Esophagus (tissue), 2 donors: ENCODE results near the gene FOSB. TPM values are rescaled to one million over a fixed set of nuclear protein-coding genes. Genes with fewer than 3 reads are reported as not detected.

Experiments used
- H3K27ac ChIP-seq, 2 donors: one replicate each; pipeline ENCODE4 v1.5.1; 2013; ENCODE audit warnings: low read depth in 2 of 2, mild to moderate bottlenecking in 2 of 2, inconsistent platforms in 1 of 2, low read length in 1 of 2, moderate library complexity in 1 of 2
- H3K27me3 ChIP-seq, 2 donors: one replicate each; pipeline ENCODE4 v1.6.1; 2013; ENCODE audit warnings: low read length in 2 of 2, control low read depth in 1 of 2, mild to moderate bottlenecking in 1 of 2; ENCODE audit not compliant: insufficient read depth in 2 of 2, control insufficient read depth in 1 of 2
- H3K36me3 ChIP-seq, 2 donors: one replicate each; pipeline ENCODE4 v1.6.1; 2013; ENCODE audit warnings: low read length in 1 of 2; ENCODE audit not compliant: control insufficient read depth in 2 of 2, insufficient read depth in 2 of 2
- H3K4me1 ChIP-seq, 2 donors: one replicate each; pipeline ENCODE4 v1.6.1; 2013; ENCODE audit warnings: low read length in 1 of 2; ENCODE audit not compliant: control insufficient read depth in 2 of 2, insufficient read depth in 2 of 2
- H3K4me3 ChIP-seq, 2 donors: one replicate each; pipeline ENCODE4 v1.5.1; 2013; ENCODE audit warnings: low read length in 2 of 2, mild to moderate bottlenecking in 2 of 2, low read depth in 1 of 2, moderate library complexity in 1 of 2
- H3K9me3 ChIP-seq, 2 donors: one replicate each; pipeline ENCODE4 v1.6.1; 2013; ENCODE audit warnings: mild to moderate bottlenecking in 2 of 2, low read depth in 1 of 2, low read length in 1 of 2, moderate library complexity in 1 of 2; ENCODE audit not compliant: control insufficient read depth in 2 of 2, insufficient read depth in 1 of 2
- WGBS, 2 donors: extraction: QIAGEN DNeasy Blood & Tissue Kit; methylation state at CpG; one replicate each; pipeline ENCODE4 v1.1.7; 2013; 5-methylcytosine and 5-hydroxymethylcytosine counted together
- polyA plus RNA-seq, 2 donors: library from polyadenylated mRNA; stranded (reverse); fragments of 200-250 nt; gene quantifications; one replicate each; pipeline ENCODE4 v1.2.3, GENCODE V29; 2013
- donor health status: healthy with polysubstance abuse.
- donor health status: Bipolar disorder and iron deficiency.

Gene FOSB
- polyA plus RNA-seq, 2 donors, result 1.1 to 13.8 TPM

DNA sequence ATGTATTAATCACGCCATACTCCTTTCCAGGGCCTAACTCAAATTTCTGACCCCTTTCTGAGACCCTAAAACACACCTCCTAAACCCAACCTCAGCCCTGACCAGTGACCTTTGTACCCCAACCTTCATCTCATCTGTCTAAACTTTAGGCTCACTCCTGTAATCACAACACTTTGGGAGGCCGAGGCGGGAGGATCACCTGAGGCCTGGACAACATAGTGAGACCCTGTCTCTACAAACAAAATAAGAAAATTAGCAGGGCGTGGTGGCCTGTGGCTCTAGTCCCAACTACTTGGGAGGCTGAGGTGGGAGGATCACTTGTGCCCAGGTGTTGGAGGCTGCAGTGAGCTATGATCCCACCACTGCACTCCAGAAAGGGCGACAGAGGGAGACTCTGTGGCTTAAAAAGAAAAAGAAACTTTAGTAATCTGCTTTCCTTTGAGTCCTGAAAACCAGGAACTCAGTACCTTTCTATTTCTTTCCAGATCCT is 24.4 kb downstream of the FOSB start:
- 90 to 96% methylated on average over 5 of the region's 5 CpGs for WGBS, 2 donors
- H3K27me3 ChIP-seq, result no peaks in the 10 kb centered on the region

DNA sequence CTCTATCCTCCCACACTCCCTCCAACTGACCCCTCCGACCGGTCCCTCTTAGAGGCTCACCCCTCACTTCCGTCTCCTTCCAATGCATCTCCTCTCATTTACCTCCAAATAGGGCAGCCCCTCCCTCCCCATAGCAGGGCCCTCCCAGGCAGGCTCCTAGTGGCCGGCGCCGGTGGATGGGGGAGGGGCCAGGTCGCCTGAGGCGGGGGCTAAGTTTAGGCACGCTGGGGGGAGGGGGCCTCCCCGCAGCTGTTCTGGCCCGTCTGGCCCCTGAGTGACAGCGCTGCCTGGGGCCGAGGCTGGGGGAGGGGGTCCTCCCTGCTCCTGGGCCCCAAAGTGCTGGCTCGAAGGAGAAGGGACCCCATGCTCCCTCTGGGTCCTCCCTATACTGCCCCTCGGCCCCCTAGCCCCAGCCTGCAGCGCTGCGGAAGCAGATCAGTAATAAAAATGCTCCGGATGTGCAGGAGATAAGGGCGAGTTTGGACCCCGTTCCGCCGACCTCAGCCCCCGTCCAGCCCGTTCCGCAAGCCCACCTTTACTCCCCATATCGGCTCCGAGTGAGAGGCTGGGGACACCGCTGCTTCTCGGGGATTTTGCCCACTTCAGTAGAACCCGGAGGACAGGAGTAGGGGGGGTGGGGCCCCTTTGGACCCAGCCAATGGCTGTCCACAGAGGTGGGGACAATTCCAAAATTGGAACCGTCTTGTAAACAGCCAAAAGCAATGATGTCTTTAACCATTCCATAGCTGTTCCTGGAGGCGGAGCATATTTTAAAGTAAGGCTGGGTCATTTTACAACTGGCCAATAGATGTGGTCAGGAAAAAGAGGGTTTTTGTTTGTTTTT is 25.1 kb downstream of the FOSB start:
- no peaks in the 10 kb centered on the region for H3K36me3 ChIP-seq
- H3K4me1 ChIP-seq, result peaks cover 3 to 9% of the 10 kb centered on the region in 2 donors
- no peaks in the 10 kb centered on the region for H3K27me3 ChIP-seq
- no peaks in the 10 kb centered on the region for H3K9me3 ChIP-seq
- H3K4me3 ChIP-seq, result peak overlapping the region; percentile 42 to 43
- WGBS, 2 donors, result 5 to 7% methylated on average over 28 to 32 of the region's 32 CpGs
- H3K27ac ChIP-seq, result peak overlapping the region; percentile 48 to 59

More for the DNA sequence above, 24.4 kb downstream of the FOSB start:
- H3K9me3 ChIP-seq, result no peaks in the 10 kb centered on the region
- H3K27ac ChIP-seq, result no peak overlapping the region
- H3K36me3 ChIP-seq, result no peaks in the 10 kb centered on the region
- no peak overlapping the region for H3K4me3 ChIP-seq
- H3K4me1 ChIP-seq, result peaks cover 3 to 9% of the 10 kb centered on the region in 2 donors

DNA sequence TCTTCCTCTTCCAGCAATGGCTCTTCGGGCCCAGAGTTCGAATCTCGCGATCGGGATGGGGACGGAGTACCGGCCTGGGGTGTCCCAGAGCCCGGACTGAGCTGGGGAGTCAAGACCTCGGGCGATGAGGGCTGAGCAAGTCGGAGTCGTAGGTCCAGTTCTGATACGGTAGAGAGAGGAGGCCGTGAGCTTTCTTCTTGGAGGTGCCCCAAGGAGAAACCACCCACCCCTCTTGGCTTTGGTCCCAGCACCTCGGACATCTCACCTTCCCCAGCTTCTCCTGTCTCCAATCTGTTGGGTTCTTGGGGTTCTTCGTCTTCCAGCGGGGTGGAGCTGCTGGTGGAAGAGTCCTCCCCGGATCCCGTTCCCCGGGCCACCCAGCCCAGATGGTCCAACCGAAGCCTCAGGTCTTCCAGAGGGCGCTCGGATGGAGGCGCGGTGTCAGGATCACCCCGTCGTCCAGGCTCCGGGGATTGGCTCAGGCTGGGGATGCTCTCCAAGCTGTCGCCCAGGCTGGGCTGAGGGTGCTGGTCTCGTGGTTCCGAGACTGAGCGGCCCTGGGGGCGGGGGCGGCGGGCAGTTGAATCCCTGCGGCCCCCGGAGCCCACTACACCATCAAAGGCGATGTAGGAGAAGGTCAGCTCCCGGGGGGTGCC is 26.6 kb downstream of the FOSB start:
- H3K27ac ChIP-seq, result no peak overlapping the region
- WGBS, 2 donors, result 91 to 94% methylated on average over 39 of the region's 39 CpGs

DNA sequence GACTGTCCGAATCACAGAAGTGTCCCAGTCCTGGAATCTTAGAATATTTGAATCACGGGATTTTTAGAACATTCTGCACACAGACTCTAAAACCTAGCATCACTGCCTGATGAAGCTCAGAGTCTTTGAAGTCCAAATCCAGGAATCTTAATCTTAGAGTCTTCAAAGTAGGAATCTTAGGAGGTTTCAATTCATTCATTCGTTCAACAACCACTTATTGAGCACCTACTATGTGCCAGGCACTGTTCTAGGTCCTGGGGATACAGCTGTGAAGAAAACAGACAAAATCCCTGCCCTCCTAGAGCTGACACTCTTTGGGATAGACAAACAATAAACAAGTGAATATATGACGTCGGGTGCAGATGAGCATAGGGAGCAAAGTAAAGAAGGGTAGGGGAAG is 27.4 kb downstream of the FOSB start:
- no peak overlapping the region for H3K27ac ChIP-seq
- WGBS, 2 donors, result 81 to 83% methylated on average over 5 of the region's 5 CpGs
- H3K4me3 ChIP-seq, result no peak overlapping the region
- H3K36me3 ChIP-seq, result no peaks in the 10 kb centered on the region
- H3K27me3 ChIP-seq, result no peaks in the 10 kb centered on the region
- peaks cover 11 to 22% of the 10 kb centered on the region in 2 donors for H3K4me1 ChIP-seq
- H3K9me3 ChIP-seq, result no peaks in the 10 kb centered on the region

More for the DNA sequence above, 26.6 kb downstream of the FOSB start:
- Histone ChIP-seq H3K27me3 (no peaks in the 10 kb centered on the region), H3K36me3 (no peaks in the 10 kb centered on the region), H3K4me1 (peaks cover 11 to 22% of the 10 kb centered on the region in 2 donors), H3K9me3 (no peaks in the 10 kb centered on the region), H3K4me3 (no peak overlapping the region)

DNA sequence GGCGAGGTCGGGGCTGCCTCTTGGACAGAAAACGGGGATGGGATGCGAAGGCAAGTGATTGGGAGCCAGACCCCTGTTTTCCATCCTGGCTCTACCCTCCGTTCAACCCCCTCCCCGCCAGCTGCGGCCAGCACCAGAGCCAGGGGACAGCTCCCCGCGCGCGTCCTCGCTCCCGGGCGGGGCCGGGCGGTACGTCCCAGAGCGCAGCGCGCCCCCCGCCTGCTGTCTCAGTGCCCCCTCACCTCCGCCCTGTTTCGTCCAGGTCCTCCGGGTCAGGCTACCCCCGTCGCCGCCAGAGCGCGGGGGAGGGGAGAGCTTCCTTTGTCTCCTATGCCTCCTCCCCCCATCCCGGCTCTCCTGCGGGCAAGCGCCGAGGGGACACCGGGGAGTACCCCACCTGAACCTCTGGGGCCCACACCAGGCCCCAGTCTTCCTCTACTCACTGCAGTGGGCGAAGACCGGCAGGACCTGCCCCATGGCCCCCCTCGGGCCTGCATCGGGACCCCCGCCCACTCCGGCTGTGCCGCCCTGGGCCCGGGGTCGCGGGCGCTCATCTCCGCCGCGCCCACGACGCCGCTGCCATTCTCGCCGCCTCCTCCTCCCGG is 28.7 kb downstream of the FOSB start:
- peak overlapping the region; percentile 56 to 66 for H3K4me3 ChIP-seq
- H3K4me1 ChIP-seq, result peaks cover 11 to 22% of the 10 kb centered on the region in 2 donors
- no peaks in the 10 kb centered on the region for H3K36me3 ChIP-seq
- no peaks in the 10 kb centered on the region for H3K27me3 ChIP-seq
- H3K9me3 ChIP-seq, result no peaks in the 10 kb centered on the region
- no peak overlapping the region for H3K27ac ChIP-seq
- WGBS, 2 donors, result 1% methylated on average over 47 to 54 of the region's 54 CpGs

DNA sequence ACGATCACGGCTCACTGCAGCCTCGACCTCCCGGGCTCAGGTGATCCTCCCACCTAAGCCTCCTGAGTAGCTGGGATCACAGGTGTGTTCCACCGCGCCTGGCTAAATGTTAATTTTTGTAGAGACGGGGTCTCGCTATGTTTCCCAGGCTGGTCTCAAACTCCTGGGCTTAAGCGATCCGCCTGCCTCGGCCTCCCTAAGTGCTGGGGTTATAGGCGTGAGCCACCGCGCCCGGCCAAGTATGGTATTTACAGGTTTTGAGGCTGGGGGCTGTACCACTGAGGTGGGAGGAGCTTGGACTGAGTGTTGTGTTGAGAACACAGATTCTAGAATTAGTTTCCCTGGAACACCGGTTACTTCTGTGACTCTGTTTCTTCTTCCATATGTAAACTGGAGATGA is 30.0 kb downstream of the FOSB start:
- Histone ChIP-seq H3K9me3 (no peaks in the 10 kb centered on the region), H3K4me3 (no peak overlapping the region), H3K27me3 (no peaks in the 10 kb centered on the region), H3K36me3 (no peaks in the 10 kb centered on the region), H3K27ac (no peak overlapping the region), H3K4me1 (peaks cover 11 to 22% of the 10 kb centered on the region in 2 donors)
- WGBS, 2 donors, result 27 to 36% methylated on average over 16 of the region's 16 CpGs

DNA sequence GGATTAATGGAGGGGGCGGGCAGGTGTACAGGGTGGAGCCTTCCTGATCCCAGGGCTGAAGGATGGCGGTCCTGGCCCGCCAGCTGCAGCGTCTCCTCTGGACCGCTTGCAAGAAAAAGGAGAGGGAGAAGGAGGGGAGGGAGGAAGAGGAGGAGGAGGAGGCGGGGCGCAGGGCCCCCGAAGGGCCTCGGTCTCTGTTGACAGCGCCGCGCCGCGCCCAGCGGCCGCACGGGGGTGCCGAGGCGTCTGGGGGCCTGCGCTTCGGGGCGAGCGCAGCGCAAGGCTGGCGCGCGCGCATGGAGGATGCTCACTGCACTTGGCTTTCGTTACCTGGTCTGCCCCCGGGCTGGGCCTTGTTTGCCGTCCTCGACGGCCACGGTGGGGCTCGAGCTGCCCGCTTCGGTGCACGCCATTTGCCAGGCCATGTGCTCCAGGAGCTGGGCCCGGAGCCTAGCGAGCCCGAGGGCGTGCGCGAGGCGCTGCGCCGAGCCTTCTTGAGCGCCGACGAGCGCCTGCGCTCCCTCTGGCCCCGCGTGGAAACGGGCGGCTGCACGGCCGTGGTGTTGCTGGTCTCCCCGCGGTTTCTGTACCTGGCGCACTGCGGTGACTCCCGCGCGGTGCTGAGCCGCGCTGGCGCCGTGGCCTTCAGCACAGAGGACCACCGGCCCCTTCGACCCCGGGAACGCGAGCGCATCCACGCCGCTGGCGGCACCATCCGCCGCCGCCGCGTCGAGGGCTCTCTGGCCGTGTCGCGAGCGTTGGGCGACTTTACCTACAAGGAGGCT is 30.8 kb downstream of the FOSB start, which contains the start of gene PPM1N:
PPM1N (plus strand) TSS at position 33 of the 785 bp plus-strand sequence; CDS start at position 63, 30 bp downstream.
- H3K4me1 ChIP-seq, result peaks cover 11 to 22% of the 10 kb centered on the region in 2 donors
- H3K9me3 ChIP-seq, result no peaks in the 10 kb centered on the region
- peak within 1 kb of the TSS; percentile 34 to 66 for H3K4me3 ChIP-seq
- H3K36me3 ChIP-seq, result no peaks in the 10 kb centered on the region
- 2% methylated on average over 74 to 89 of the region's 89 CpGs for WGBS, 2 donors
- H3K27me3 ChIP-seq, result no peaks in the 10 kb centered on the region
- H3K27ac ChIP-seq, result peak within 1 kb of the TSS; percentile 8 to 47

DNA sequence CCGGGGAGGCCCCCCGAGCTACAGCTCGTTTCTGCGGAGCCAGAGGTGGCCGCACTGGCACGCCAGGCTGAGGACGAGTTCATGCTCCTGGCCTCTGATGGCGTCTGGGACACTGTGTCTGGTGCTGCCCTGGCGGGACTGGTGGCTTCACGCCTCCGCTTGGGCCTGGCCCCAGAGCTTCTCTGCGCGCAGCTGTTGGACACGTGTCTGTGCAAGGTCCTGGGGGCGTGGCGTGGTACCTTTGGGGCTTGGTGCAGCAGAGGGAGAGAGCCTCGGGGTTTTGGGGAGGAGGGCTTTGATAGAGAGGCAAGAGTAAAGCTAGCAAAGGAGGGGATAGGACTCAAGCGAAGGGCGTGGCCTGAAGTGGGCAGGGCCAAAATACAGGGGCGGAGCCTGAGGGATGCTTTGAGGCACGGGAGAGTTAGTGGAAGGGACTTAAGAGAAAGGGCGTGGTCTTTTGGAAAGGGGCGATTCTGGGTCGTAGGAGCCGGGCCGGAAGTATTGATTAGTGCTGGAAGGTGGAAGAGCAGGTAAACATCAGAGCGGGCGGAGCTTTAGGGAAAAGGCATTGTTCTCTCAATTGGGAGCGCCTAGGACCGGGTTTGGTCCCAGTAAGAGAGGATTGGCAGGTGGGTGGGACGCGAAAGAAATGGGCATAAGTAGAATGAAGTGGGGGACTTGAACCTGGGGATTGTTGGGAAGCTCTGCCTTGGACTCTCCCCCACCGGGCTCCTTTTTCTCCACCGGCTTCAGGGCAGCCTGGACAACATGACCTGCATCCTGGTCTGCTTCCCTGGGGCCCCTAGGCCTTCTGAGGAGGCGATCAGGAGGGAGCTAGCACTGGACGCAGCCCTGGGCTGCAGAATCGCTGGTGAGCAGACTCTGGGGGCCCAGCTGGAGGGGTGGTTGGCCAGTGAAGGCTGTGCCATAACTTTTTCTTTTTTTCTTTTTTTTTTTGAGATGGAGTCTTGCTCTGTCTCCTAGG is 31.7 kb downstream of the FOSB start:
- peaks cover 11 to 22% of the 10 kb centered on the region in 2 donors for H3K4me1 ChIP-seq
- no peaks in the 10 kb centered on the region for H3K27me3 ChIP-seq
- H3K27ac ChIP-seq, result no peak overlapping the region
- no peaks in the 10 kb centered on the region for H3K9me3 ChIP-seq
- 12 to 16% methylated on average over 37 of the region's 37 CpGs for WGBS, 2 donors
- peak overlapping the region in 1 of 2 donors; percentile 33 for H3K4me3 ChIP-seq
- no peaks in the 10 kb centered on the region for H3K36me3 ChIP-seq
